ENCODE measurements around the gene NUP210. TPM values are rescaled to one million over a fixed set of nuclear protein-coding genes. Genes with fewer than 3 reads are reported as not detected.

Gene NUP210
- total and polyA plus RNA-seq, 5 experiments from 2014 or later: 37.3 to 150 (median 82.7) TPM

DNA sequence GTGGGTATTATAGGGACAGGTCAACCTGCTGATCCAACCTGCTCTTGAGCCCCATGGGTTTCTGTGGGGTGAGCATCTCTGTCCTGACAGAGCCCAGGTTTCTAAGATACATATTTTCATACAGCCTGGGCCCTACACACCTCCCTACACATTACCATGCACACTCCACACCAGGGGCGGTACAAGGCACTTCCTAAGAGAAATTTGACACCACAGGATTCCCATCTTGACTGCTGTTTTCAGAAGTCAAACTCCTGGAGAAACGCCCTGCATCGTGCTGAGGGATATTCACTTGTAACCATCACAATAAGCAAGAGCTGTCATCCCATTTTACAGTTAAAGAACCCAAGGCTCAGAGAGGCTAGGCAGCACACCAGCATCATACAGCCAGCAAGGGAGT, 50.1 kb downstream of the NUP210 start:
- ATAC-seq: no peak
- Mint-ChIP-seq H3K27me3 (no peaks in the 10 kb centered on the region), H3K4me1 (peaks cover 0 to 8% (median 3%) of the 10 kb centered on the region in 4 donors), H3K4me3 (no peak overlapping the region), H3K36me3 (peaks cover 5 to 63% (median 7%) of the 10 kb centered on the region in 3 donors), H3K9me3 (no peaks in the 10 kb centered on the region), H3K27ac (peak overlapping the region in 4 of 10 donors; percentile 6 to 51 (median 20))
- POLR2A ChIA-PET: no interaction called here
- DNase-seq: no peak

DNA sequence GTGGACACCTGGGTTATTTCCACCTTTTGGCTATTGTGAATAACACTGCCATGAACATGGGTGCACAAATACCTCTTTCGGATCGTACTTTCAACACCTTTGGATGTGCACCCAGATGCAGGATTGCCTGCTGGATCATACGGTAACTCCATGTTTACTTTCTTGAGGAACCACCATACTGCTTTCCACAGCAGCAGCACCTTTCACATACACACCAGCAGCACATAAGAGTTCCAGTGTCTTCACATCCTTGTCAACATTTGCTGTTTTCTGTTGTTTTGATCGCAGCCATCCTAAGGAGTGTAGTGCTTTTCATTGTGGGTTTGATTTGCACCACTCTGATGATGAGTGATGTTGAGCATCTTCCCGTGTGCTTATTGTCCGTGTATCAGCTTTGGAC, 51.3 kb downstream of the NUP210 start:
- DNase-seq (no peak), ATAC-seq (no peak)
- POLR2A ChIA-PET: no interaction called here
- H3K4me3 Mint-ChIP-seq: no peak overlapping the region
- no peaks in the 10 kb centered on the region for H3K27me3 Mint-ChIP-seq
- peak overlapping the region in 2 of 10 donors; percentile 2 to 35 for H3K27ac Mint-ChIP-seq
- H3K4me1 Mint-ChIP-seq: peaks cover 0 to 8% (median 5%) of the 10 kb centered on the region in 4 donors
- H3K9me3 Mint-ChIP-seq: no peaks in the 10 kb centered on the region
- H3K36me3 Mint-ChIP-seq: peaks cover 7 to 74% (median 10%) of the 10 kb centered on the region in 3 donors

DNA sequence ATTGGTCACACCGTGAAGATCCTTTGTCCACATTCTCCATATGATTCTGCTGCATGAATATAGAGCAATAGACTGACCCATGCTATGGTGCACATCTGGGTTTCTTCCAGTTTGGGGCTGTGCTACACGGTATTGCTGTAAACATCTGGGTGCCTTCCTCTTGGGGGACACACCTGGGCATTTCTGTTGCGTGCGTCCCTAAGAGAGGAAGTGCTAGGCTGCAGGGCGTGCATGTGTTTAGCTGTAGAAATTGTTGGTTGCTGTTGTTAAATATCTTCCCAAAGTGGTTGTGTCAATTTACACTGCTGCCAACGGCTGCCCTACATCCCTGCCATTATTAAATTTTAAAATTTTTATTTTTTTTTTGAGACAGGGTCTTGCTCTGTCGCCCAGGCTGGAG, 52.4 kb downstream of the NUP210 start:
- H3K4me3 Mint-ChIP-seq: no peak overlapping the region
- peak overlapping the region in 1 of 10 donors; percentile 51 for H3K27ac Mint-ChIP-seq
- POLR2A ChIA-PET: no interaction called here
- H3K9me3 Mint-ChIP-seq: no peaks in the 10 kb centered on the region
- peaks cover 10 to 85% (median 11%) of the 10 kb centered on the region in 3 donors for H3K36me3 Mint-ChIP-seq
- DNase-seq (no peak), ATAC-seq (no peak)
- peaks cover 0 to 15% (median 10%) of the 10 kb centered on the region in 4 donors for H3K4me1 Mint-ChIP-seq
- H3K27me3 Mint-ChIP-seq: no peaks in the 10 kb centered on the region

DNA sequence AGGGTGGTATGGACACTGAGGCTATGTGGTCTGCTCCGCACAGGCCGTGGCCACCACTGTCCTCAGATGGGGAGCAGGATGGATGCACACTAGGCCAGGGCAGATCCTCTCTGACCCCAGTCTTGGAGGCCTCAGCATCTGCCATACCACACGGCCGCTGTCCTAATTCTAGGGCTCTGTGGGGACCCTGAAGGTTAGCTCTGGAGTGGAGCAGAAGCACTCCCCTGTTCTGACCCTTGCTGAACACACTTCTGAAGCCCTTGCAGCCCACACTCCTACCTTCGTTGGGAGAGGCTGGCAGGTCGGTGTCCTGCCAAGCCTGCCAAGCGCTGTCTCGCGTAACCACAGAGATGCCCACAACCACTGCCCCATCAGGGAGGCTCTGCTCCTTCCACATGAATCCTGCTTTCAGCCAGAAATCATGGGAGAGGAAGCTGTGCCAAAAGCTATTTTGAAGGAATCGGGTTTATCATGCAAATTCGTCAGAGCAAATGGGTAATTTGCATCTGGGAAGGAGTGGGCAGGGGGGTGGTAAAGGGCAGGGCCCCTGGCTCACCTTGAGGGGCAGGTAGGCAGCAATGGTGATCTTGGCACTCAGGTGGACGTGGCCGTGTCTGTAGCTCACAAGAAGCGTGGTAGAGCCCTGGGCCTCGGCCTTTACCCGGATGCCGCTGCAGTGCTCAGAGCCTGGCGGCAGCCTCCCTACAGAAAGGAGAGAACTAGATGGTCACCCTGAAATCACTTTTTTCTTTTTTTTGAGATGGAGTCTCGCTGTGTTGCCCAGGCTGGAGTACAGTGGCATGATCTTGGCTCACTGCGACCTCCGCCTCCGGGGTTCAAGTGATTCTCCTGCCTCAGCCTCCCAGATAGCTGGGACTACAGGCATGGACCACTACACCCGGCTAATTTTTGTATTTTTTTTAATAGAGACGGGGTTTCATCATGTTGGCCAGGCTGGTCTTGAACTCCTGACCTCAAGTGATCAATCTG, 54.4 kb downstream of the NUP210 start:
- POLR2A ChIA-PET: interaction anchor here (1.2 to 1.8 kb wide), 3 partner anchors 17 to 40 kb away, joined by 3 to 5 read pairs (median 3); no protein-coding TSS in a partner anchor

GRCh38 chr3:13364602-13365271, 55.4 kb downstream of the NUP210 start:
- Mint-ChIP-seq H3K4me1 (peaks cover 0 to 26% (median 9%) of the 10 kb centered on the region in 4 donors), H3K9me3 (no peaks in the 10 kb centered on the region), H3K4me3 (no peak overlapping the region), H3K36me3 (peaks cover 8 to 85% (median 11%) of the 10 kb centered on the region in 3 donors), H3K27ac (peak overlapping the region in 2 of 10 donors; percentile 24 to 51), H3K27me3 (no peaks in the 10 kb centered on the region)
- POLR2A ChIA-PET: interaction anchor here (1.2 to 1.8 kb wide), 3 partner anchors 16 to 41 kb away, joined by 3 to 5 read pairs (median 3); no protein-coding TSS in a partner anchor
- no peak for DNase-seq
- no peak for ATAC-seq

More for the DNA sequence above, 54.4 kb downstream of the NUP210 start:
- no peak for ATAC-seq
- Mint-ChIP-seq H3K4me1 (peaks cover 0 to 26% (median 9%) of the 10 kb centered on the region in 4 donors), H3K27me3 (no peaks in the 10 kb centered on the region), H3K9me3 (no peaks in the 10 kb centered on the region), H3K36me3 (peaks cover 8 to 85% (median 11%) of the 10 kb centered on the region in 3 donors), H3K27ac (peak overlapping the region in 2 of 10 donors; percentile 17 to 60), H3K4me3 (no peak overlapping the region)
- DNase-seq: no peak

DNA sequence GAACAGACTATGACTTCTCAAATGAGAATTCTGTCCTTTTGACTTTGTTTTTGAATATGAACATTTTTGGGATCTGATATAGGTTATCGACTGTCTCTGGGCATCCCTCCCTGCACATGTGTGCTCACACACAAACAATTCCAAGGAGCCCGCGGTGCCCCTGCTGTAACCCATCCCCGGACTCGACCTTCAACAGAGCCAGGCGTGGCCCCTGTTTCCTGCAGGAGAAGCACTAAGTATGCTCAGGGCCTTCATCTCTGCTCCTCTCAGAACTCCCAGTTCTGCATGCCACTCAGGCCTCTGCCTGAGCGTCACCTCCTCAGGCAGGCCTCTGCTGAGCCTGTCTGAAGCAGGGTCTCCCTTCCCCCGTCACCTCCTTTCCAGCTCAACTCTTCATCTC, 57.6 kb downstream of the NUP210 start:
- Mint-ChIP-seq H3K27me3 (no peaks in the 10 kb centered on the region), H3K4me3 (no peak overlapping the region), H3K27ac (peak overlapping the region in 9 of 10 donors; percentile 37 to 91 (median 70)), H3K36me3 (peaks cover 4 to 89% (median 8%) of the 10 kb centered on the region in 3 donors), H3K9me3 (no peaks in the 10 kb centered on the region), H3K4me1 (peaks cover 0 to 26% (median 10%) of the 10 kb centered on the region in 4 donors)
- DNase-seq (no peak), ATAC-seq (no peak)
- POLR2A ChIA-PET: no interaction called here

DNA sequence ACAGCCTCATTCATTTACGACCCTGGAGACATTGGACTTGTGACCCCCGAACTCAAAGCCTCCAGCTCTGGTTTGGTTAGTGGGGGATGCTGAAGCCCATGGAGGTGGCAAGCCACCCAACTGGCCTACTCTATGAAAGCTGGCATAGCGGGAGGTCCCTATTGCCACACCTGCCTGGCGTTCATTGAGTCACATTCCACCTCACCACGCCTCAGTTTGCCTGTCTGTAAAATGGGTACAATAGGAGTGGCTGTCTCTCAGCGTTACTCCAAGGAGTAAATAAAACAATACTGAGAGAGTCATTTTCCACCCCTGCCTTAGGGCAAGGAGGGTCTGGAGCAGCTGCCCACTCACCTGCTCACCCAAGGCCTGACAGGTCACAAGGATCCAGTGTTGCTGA, 60.2 kb downstream of the NUP210 start:
- ATAC-seq: no peak
- Mint-ChIP-seq H3K9me3 (no peaks in the 10 kb centered on the region), H3K27me3 (no peaks in the 10 kb centered on the region), H3K27ac (peak overlapping the region in 1 of 10 donors; percentile 36), H3K36me3 (peaks cover 4 to 96% (median 11%) of the 10 kb centered on the region in 3 donors), H3K4me3 (no peak overlapping the region), H3K4me1 (peaks cover 2 to 31% (median 9%) of the 10 kb centered on the region in 4 donors)
- DNase-seq: no peak
- POLR2A ChIA-PET: no interaction called here

GRCh38 chr3:13358643-13359042, 61.5 kb downstream of the NUP210 start:
- ATAC-seq (no peak), DNase-seq (no peak)
- Mint-ChIP-seq H3K4me3 (no peak overlapping the region), H3K27me3 (no peaks in the 10 kb centered on the region), H3K9me3 (no peaks in the 10 kb centered on the region), H3K27ac (peak overlapping the region in 4 of 10 donors; percentile 11 to 32 (median 14)), H3K4me1 (peaks cover 4 to 25% (median 11%) of the 10 kb centered on the region in 4 donors), H3K36me3 (peaks cover 0 to 96% (median 12%) of the 10 kb centered on the region in 3 donors)
- POLR2A ChIA-PET: interaction anchor here (2.4 to 3.2 kb wide), 2 partner anchors 10 to 12 kb away, joined by 7 to 16 read pairs; no protein-coding TSS in a partner anchor

DNA sequence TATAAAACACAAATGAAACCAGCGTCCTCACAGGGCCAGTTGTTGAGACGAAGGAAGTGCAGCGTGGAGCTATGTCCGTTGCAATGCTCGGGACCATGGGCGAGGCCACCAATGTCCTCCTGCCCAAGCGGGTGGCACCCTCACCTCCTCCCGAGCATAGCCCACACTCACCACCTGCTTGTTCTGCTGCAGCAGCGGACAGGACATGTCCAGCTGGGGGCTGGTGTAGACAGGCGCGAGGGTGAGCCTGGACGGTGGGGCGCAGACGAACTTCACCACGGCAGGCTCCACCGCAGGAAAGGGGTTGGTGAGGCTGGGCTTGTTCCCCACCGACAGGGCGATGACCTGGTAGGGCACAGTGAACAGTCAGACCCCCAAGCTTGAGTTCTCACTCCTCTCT, 62.1 kb downstream of the NUP210 start:
- Mint-ChIP-seq H3K27ac (peak overlapping the region in 1 of 10 donors; percentile 11), H3K36me3 (peaks cover 0 to 96% (median 9%) of the 10 kb centered on the region in 3 donors), H3K27me3 (no peaks in the 10 kb centered on the region), H3K4me3 (no peak overlapping the region), H3K4me1 (peaks cover 9 to 23% (median 12%) of the 10 kb centered on the region in 4 donors), H3K9me3 (no peaks in the 10 kb centered on the region)
- POLR2A ChIA-PET: interaction anchor here (0.5 to 3.2 kb wide), 3 partner anchors 9 to 86 kb away, joined by 5 to 16 read pairs (median 7); no protein-coding TSS in a partner anchor
- DNase-seq (no peak), ATAC-seq (no peak)

- no peaks in the 10 kb centered on the region for H3K27me3 Mint-ChIP-seq
- H3K36me3 Mint-ChIP-seq: peaks cover 0 to 96% (median 12%) of the 10 kb centered on the region in 3 donors
- H3K4me1 Mint-ChIP-seq: peaks cover 10 to 22% (median 15%) of the 10 kb centered on the region in 4 donors
- H3K4me3 Mint-ChIP-seq: no peak overlapping the region
- ATAC-seq (no peak), DNase-seq (no peak)
- H3K9me3 Mint-ChIP-seq: no peaks in the 10 kb centered on the region
- H3K27ac Mint-ChIP-seq: peak overlapping the region in 4 of 10 donors; percentile 24 to 56 (median 42)
- POLR2A ChIA-PET: interaction anchor here (0.6 to 3.2 kb wide), 4 partner anchors 8 to 71 kb away, joined by 3 to 16 read pairs (median 5); no protein-coding TSS in a partner anchor
Observed at GRCh38 chr3:13357074-13357473, 63.0 kb downstream of the NUP210 start.

DNA sequence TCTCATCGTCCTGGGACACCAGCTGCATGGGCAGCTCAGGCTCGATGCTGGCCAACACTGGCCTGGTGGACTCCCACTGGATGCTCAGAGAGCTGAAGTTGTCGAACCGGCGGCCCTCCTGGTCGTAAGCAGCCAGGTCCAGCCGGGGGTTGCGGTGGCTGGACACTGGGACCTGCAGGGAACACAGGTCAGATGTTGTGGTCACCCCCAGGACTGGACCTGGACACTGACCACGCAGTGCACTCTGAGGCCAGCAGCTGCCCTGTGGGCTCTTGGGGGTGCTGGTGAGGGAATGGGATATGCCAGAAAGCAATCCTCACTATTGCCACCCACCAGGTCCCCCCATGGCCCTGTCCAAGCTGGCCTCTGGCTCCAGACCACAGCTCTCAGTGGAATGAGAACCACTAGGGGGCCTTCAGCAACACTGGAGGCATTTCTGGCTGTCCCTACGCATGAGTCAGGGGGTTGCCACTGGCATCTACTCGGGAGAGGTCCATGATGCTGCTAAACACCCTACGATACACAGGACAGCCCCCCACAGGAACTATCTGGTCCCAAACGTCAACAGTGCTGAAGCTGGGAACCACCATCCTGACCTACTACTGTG, 66.1 kb downstream of the NUP210 start:
- Mint-ChIP-seq H3K4me3 (no peak overlapping the region), H3K27me3 (no peaks in the 10 kb centered on the region), H3K27ac (peak overlapping the region in 6 of 10 donors; percentile 21 to 89 (median 65)), H3K36me3 (peaks cover 5 to 97% (median 28%) of the 10 kb centered on the region in 3 donors), H3K9me3 (no peaks in the 10 kb centered on the region), H3K4me1 (peaks cover 20 to 31% (median 30%) of the 10 kb centered on the region in 4 donors)
- DNase-seq (no peak), ATAC-seq (no peak)
- POLR2A ChIA-PET: interaction anchor here (1.3 to 1.6 kb wide), 2 partner anchors 8 to 98 kb away, joined by 3 to 4 read pairs; no protein-coding TSS in a partner anchor

DNA sequence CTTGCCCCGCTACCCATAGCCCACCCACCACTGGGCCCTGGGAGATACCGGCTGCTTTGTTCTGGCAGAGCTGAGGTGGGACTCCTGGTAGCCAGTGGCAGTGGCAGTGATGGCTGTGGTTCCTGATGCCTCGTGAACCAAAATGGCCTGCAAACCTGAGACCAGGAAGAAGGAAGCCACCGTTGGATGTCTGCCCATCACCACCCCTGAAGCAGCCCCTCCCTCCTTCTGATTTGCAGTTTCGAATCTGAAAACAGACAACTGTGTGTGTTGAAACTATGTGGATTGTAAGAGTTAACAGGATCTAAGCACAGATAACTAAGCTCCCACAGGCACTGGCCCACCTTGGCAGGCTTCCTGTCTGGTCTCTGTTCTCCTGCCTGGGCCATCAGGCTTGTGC, 66.6 kb downstream of the NUP210 start:
- H3K4me1 Mint-ChIP-seq: peaks cover 23 to 37% (median 35%) of the 10 kb centered on the region in 4 donors
- H3K27me3 Mint-ChIP-seq: no peaks in the 10 kb centered on the region
- no peak overlapping the region for H3K4me3 Mint-ChIP-seq
- H3K36me3 Mint-ChIP-seq: peaks cover 5 to 95% (median 28%) of the 10 kb centered on the region in 3 donors
- ATAC-seq (no peak), DNase-seq (no peak)
- peak overlapping the region in 6 of 10 donors; percentile 15 to 89 (median 65) for H3K27ac Mint-ChIP-seq
- H3K9me3 Mint-ChIP-seq: no peaks in the 10 kb centered on the region
- POLR2A ChIA-PET: interaction anchor here (1.3 to 1.6 kb wide), 2 partner anchors 8 to 98 kb away, joined by 3 to 4 read pairs; no protein-coding TSS in a partner anchor

All from naive thymus-derived CD8-positive, alpha-beta T cell (primary cell).